ENCODE data around the gene PRKAR1B. TPM values are rescaled to one million over a fixed set of nuclear protein-coding genes. Genes with fewer than 3 reads are reported as not detected.
A peak's percentile ranks its signal among the peaks of the same experiment; 100 is the strongest.

The PRKAR1B gene
- total RNA-seq, 1 donor from 2014 or later, result 17.0 TPM

DNA sequence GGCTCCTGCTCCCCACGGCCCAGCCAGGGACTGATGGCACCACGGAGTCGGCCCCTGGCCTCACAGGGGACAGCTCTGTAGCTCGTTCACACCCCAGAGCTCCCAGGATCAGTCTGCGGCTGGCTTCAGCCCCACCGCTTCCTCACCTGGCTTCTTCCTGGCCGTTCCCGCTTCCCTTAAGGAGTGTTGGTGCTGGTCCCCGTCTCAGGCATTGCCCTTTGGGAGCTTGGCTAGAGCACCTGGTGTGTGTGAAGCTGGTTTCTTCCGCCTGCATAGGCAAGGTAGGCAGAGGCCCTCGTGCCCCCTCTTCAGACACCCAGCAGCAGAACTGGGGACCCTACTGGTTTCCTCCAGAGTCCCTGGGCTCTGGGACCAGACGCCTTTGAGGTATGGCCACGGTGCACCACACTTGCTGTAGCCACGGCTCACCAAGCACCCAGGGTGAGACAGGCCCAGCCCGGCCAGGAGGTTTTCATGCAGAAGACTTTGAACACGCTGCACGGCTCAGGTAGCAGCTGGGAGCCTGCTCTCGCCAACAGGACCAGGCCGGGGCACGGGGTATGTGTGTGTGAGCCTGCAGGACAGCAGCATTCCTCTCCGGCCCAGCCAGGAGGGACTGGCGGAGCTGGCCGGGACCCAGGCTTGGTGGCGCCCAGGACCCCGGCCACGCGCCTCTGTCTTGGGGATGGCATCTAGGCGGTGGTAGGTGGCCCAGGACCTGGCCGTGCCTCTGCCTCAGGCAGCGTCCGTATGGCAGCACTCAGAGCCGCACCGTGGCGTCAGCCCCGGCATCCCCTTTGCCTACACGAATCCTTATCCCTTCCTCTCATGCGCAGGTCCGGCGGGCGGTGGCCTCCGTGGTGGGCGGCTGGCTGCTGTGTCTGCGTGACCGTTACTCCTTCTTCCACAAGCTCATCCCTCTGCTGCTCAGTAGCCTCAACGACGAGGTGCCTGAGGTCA is 13.2 kb upstream of the PRKAR1B start:
- ATAC-seq, result no peak

DNA sequence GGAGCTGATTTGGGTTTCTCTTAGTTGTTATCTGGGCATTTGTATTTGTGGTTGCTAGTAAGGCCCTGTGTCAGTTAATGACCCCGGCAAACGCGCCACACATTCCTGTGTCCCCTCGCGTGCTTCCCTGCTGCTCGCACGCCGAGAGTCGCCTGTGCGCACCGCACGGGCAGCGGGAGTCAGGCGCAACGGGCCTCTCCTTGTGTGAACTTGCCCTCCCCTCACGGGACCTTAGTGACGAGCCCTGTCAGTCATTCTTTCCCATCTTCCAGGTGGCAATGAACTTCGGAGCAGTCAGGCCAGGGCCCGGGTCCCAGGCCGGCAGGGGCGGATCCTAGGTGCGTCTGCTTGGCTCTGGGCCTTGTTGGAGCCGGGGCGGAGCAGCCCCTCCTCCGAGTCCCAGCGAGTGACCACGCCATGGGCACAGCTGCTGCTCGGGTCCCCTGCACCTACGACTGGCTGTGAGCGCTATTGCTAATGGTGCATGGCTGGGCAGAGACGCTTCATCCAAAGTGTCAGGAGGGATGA is 12.4 kb upstream of the PRKAR1B start:
- no peak for ATAC-seq

GRCh38 chr7:738723-739454 is 11.8 kb upstream of the PRKAR1B start:
- ATAC-seq, result peak; percentile 47

GRCh38 chr7:738241-738640 is 11.2 kb upstream of the PRKAR1B start:
- no peak for ATAC-seq

GRCh38 chr7:734808-735207 is 7.7 kb upstream of the PRKAR1B start:
- no peak for ATAC-seq

- ATAC-seq, result no peak
Observed at GRCh38 chr7:734214-734613, 7.1 kb upstream of the PRKAR1B start.

DNA sequence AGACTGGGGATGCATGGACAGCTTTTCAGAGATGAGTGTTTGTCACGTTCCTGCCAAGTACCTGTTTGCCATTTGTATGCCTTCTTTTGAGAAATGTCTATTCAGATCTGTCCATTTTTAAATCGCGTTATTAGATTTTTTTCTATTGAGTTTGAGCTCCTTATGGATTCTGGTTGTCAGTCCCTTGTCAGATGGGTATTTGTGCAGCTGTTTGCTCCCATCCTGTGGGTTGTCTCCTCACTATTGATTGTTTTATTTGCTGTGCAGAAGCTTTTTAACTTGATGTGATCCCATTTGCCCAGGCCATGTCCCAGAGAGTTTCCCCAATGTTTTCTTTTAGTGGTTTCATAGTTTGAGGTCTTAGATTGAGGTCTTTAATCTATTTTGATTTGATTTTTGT is 5.5 kb upstream of the PRKAR1B start:
- no peak for ATAC-seq

- peak; percentile 75 for ATAC-seq
Observed at GRCh38 chr7:732094-732541, 5.0 kb upstream of the PRKAR1B start.

DNA sequence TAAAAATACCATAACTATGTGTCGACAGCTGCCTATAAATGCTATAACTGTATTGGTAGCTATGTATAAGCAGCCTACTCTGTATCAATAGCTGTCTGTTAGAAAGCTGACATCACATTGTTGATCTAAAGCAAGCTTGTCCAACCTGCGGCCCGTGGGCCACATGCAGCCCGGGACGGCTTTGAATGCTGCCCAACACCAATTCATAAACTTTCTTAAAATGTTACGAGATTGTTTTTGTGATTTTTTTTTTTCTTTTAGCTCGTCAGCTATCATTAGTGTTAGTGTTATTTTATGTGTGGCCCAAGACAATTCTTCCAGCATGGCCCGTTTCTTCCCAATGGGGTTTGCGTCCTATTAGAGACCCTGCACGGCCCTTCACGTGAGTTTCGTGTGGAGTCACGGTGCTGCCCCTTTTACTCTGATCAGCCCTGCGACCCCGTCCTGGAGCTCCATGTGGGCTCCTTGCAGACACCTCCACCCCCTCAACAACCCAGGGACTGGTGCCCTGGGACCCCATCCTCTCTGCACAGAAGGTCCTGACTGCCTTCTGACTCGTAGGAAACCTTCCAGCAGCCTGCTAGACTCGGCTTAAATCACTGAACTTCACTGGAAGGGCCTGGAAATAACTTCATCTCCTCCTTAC is 4.5 kb upstream of the PRKAR1B start:
- ATAC-seq, result no peak

- no peak for ATAC-seq
Observed at GRCh38 chr7:730501-731439, 3.7 kb upstream of the PRKAR1B start.

DNA sequence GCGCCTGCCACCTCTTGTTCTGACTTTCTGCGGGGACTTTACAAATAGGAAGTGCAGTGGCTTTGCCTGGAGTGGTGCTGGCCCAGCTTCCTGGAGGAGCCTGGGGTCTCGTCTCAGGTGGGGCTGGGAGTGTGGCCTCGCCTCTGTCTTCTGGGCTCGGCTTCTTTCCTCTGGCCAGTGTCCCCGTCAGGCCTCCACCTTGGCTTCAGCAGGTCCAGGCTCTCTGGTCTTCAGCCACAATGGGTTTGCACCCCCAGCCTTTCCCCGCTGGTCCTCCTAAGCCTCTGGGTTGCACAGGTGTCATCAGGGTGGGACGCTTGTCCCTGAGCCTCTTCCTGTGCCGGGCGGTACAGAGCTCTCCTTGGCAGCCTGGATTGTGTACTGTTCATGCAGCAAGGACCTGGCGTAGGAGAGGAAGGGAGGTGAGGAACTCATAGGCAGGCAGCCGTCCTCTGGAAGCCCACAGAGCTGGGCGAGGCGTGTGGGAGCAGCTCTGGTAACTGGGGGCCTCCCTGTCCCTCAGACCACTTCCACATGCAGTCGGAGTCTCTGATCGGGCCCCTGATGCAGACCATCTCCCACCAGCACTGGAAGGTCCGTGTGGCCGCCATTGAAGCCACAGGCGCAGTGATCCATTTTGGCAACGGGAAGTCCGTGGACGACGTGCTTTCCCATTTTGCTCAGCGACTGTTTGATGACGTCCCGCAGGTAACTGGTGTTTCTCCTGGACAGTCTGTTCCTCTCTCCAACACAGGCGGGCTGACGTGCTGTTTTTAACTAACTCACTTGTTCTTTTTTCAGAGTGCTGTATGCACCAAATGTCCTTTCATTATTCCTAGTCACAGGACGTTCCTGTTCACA is 2.3 kb upstream of the PRKAR1B start:
- ATAC-seq, result no peak

GRCh38 chr7:728602-729001 is 1.5 kb upstream of the PRKAR1B start:
- no peak for ATAC-seq

- ATAC-seq, result no peak
Observed at GRCh38 chr7:727806-728460, 852 bp upstream of the PRKAR1B start.

GRCh38 chr7:726854-727103 is 302 bp downstream of the PRKAR1B start:
- peak; percentile 12 for ATAC-seq

DNA sequence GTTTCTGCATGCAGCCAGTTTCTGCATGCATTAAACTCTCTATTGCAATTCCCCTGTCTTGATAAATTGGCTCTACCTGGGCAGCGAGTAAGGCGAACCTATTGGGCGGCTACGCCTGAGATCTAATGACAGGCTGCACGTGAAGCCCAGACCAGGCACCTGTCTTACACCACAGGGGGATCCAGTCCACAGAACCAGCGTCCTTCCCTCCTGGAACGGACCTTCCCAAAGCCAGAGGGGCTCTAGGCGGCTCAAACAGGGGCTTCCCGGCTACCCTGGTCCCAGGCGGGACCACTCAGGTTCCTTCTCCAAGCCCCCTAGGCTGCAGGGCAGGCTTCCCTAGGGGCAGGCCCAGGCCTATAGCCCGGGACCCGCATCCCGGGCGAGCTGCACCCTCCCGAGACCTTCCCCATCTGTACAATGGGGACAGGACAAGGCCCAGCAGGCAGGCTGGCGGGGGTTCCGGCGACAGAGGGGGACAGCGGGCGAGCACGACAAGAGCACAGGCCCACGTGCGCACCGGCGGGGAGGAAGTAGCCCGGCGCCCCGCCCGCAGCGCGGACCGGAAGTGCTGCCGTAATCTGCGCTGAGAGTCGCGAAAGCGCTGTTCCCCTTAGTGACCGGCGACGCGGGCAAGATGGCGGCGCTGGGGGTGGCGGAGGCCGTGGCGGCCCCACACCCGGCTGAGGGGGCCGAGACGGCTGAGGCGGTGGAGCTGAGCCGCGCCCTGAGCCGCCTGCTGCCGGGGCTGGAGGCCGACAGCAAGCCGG is 812 bp downstream of the PRKAR1B start, which contains the start of gene DNAAF5:
Gene DNAAF5 (plus strand): TSS at position 616 of the 770 bp plus-strand sequence. CDS start 22 bp downstream, at position 638.
- ATAC-seq, result peak; percentile 88

GRCh38 chr7:725223-726005 is 1.7 kb downstream of the PRKAR1B start:
- ATAC-seq, result peak; percentile 8

- ATAC-seq, result no peak
Observed at GRCh38 chr7:724298-724697, 2.8 kb downstream of the PRKAR1B start.

DNA sequence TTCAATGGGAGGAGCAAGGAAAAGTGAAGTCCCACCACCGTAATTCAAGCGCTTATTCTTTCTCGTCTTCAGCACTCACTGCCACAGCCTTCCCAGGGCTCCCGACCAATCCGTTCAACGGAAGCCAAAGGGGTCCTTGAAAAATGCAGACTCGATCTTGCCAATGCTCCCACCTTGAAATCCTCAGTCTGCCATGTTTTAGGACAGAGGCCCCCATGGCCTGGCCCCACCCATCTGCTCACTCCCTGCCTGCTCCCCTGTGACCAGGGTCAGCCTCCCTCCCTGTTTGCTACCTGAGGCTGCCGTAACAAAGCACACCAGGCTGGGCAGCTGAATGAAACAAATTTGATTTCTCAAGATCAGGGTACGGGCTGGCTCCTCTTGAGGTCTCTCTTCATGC is 3.5 kb downstream of the PRKAR1B start:
- no peak for ATAC-seq

Measured in esophagus mucosa (tissue), 1 donor.